Ovary (tissue), 9 donors: ENCODE measurements around the gene SSR4. TPM values are rescaled to one million over a fixed set of nuclear protein-coding genes. Genes with fewer than 3 reads are reported as not detected.
"Not testable (repeated sequence)": the region's sequence is repeated elsewhere in the genome, so short reads cannot be mapped to it uniquely, and the experiment has no call there.

Experiments used
- DNase-seq, 5 donors: peaks; one replicate each; pipeline ENCODE4 v3.0.0-alpha.2; 2019 to 2020
- H3K27ac ChIP-seq, 2 donors: fragments of 200-600 bp; one replicate each; pipeline versions ENCODE4 v1.5.1 to v1.8.0; 2019 to 2022
- H3K27me3 ChIP-seq: fragments of 200-600 bp; one replicate; pipeline ENCODE4 v1.8.0; 2022
- H3K36me3 ChIP-seq: fragments of 200-600 bp; sonication (generic); one replicate; pipeline ENCODE4 v1.5.1; 2019
- H3K4me1 ChIP-seq: one replicate; pipeline ENCODE4 v1.8.1; 2013; ENCODE audit warnings: mild to moderate bottlenecking, moderate library complexity; ENCODE audit not compliant: insufficient read depth
- H3K4me3 ChIP-seq: fragments of 200-600 bp; sonication (generic); one replicate; pipeline ENCODE4 v1.5.1; 2017
- H3K9me3 ChIP-seq, 2 donors: fragments of 200-600 bp in 1 of 2; sonication (generic) in 1 of 2; one replicate each; pipeline versions ENCODE4 v1.5.1 to v1.8.1; 2013 to 2019; ENCODE audit warnings: mild to moderate bottlenecking in 1 of 2, moderate library complexity in 1 of 2
- EP300 ChIP-seq: sonication (generic); formaldehyde crosslinking; IDR thresholded peaks from one replicate; pipeline ENCODE4 v1.6.1; 2017; ENCODE audit warnings: antibody characterized with exemption
- POLR2A ChIP-seq: fragments of 450-650 bp; IDR thresholded peaks from one replicate; pipeline ENCODE4 v1.6.1; 2017; ENCODE audit warnings: antibody characterized with exemption, mild to moderate bottlenecking, moderate library complexity
- WGBS, 3 donors: extraction: QIAGEN DNeasy Blood & Tissue Kit in 1 of 3; methylation state at CpG; one replicate each; pipeline versions ENCODE4 v1.1.5 to v1.1.7; 2013 to 2017; 5-methylcytosine and 5-hydroxymethylcytosine counted together
- intact Hi-C, 4 donors: fragments of 100-400 bp; cut with DNase I; formaldehyde crosslinking; loops; one replicate each; pipeline versions ENCODE4 v1.11.0 to v1.15.1; 2022 to 2023
- polyA plus RNA-seq, 2 donors: library from polyadenylated mRNA; stranded (reverse); fragments of 200-250 nt in 1 of 2; fragments of 350-450 nt in 1 of 2; fragmentation: Illumina TruSeq in 1 of 2; extraction: RNeasy Lipid Tissue Mini Kit (QIAGEN cat#74804) in 1 of 2; gene quantifications; one replicate each; pipeline ENCODE4 v1.2.3, GENCODE V29; 2013 to 2014
- total RNA-seq, 7 donors: library from RNA; depleted of rRNA in 2 of 7; stranded (reverse); fragments of >200 nt in 2 of 7; fragmentation: NEBNext Ultra II Directional in 3 of 7; extraction: Animal tissue kit (Norgen Biotek cat#: 25700) in 3 of 7; gene quantifications; one replicate each; pipeline versions ENCODE4 v1.1.0 to v1.2.4, GENCODE V29; 2016 to 2023
- TF ChIP-seq, protein P1 (sequence below), 3 donors: fragments of 450-650 bp in 2 of 3; fragments of 200-600 bp in 1 of 3; IDR thresholded peaks; one replicate each; pipeline versions ENCODE4 v1.5.1 to v1.8.0; 2016 to 2022; ENCODE audit warnings: antibody characterized with exemption in 3 of 3, mild to moderate bottlenecking in 1 of 3
- donor health status: DM: no; HTN: no; CAD: no; lungs with moderate emphysema.
- donor health status: DM: no; HTN: no; CAD: no.
- donor health status: Bipolar disorder and iron deficiency.
- donor health status: DM: yes; HTN: yes; CAD: no.
- donor health status: DM: no; HTN: no; CAD: no.
- donor health status: DM: yes; HTN: yes; CAD: no.

Gene SSR4
- total and polyA plus RNA-seq, 9 donors = 120 to 261 (median 155) TPM

DNA sequence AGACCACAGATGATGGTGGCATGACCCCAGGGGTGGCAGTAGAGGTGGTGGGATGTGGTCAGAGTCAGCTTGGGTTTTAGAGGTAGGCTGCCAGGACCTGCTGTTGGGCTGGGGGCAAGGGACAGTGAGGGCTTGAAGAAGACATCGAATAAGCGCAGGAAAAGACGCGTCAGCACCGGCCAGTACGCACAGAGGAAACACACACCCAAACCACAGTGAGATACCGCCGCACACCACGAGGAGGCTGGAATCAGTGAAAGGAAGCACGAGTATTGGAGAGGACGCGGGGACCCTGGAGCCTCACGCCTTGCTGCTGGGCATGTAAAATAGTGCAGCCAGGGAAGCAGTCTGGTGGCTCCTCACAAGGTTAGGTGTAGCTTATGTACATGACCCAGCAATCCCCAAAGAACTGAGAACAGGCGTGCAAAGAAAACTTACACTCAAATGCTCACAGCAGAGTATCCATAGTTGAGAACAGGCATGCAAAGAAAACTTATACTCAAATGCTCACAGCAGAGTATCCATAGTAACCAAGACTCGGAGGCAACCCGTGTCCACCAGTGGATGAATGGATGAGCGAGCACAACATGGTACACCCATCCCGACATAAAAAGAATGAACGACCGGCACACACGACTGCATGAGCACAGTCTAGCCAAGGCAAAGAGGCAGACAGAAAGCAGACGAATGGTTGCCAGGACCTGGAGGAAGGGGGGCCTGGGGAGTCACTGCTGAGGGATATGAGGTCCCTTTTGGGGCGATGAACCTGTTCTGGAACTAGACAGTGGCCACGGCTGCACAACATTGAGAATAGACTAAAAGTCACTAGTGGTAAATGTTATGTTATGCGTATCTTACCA, 22.6 kb downstream of the SSR4 start:
- Histone ChIP-seq H3K27me3 (no peaks in the 10 kb centered on the region), H3K9me3 (no peaks in the 10 kb centered on the region), H3K36me3 (no peaks in the 10 kb centered on the region), H3K4me1 (no peaks in the 10 kb centered on the region), H3K27ac (no peak overlapping the region), H3K4me3 (no peak overlapping the region)
- intact Hi-C loops = no loop called here
- 88 to 92% (median 92%) methylated on average over 25 of the region's 25 CpGs for WGBS, 3 donors
- DNase-seq = no peak
- TF ChIP-seq, protein P1, sequence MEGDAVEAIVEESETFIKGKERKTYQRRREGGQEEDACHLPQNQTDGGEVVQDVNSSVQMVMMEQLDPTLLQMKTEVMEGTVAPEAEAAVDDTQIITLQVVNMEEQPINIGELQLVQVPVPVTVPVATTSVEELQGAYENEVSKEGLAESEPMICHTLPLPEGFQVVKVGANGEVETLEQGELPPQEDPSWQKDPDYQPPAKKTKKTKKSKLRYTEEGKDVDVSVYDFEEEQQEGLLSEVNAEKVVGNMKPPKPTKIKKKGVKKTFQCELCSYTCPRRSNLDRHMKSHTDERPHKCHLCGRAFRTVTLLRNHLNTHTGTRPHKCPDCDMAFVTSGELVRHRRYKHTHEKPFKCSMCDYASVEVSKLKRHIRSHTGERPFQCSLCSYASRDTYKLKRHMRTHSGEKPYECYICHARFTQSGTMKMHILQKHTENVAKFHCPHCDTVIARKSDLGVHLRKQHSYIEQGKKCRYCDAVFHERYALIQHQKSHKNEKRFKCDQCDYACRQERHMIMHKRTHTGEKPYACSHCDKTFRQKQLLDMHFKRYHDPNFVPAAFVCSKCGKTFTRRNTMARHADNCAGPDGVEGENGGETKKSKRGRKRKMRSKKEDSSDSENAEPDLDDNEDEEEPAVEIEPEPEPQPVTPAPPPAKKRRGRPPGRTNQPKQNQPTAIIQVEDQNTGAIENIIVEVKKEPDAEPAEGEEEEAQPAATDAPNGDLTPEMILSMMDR (IDR thresholded peaks at IDR 0.05) = no peak
- TF ChIP-seq POLR2A (no peak), EP300 (no peak)

DNA sequence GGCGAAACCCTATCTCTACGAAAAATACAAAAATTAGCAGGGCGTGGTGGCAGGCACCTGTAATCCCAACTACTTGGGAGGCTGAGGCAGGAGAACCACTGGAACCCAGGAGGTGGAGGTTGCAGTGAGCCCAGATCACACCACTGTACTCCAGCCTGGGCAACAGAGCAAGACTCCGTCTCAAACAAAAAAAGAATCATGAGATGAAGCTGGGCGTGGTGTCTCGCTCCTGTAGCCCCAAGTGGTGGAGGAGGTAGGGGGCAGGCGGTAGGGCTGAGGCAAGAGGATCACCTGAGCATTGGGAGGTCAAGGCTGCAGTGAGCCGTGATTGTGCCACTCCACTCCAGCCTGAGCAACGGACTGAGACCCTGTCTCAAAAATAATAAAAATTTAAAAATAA, 23.6 kb downstream of the SSR4 start:
- 79 to 86% (median 83%) methylated on average over 9 of the region's 9 CpGs for WGBS, 3 donors
- H3K27me3 ChIP-seq, H3K9me3 ChIP-seq, H3K36me3 ChIP-seq, DNase-seq, H3K4me3 ChIP-seq, H3K4me1 ChIP-seq, intact Hi-C loops, H3K27ac ChIP-seq: not testable (repeated sequence)

DNA sequence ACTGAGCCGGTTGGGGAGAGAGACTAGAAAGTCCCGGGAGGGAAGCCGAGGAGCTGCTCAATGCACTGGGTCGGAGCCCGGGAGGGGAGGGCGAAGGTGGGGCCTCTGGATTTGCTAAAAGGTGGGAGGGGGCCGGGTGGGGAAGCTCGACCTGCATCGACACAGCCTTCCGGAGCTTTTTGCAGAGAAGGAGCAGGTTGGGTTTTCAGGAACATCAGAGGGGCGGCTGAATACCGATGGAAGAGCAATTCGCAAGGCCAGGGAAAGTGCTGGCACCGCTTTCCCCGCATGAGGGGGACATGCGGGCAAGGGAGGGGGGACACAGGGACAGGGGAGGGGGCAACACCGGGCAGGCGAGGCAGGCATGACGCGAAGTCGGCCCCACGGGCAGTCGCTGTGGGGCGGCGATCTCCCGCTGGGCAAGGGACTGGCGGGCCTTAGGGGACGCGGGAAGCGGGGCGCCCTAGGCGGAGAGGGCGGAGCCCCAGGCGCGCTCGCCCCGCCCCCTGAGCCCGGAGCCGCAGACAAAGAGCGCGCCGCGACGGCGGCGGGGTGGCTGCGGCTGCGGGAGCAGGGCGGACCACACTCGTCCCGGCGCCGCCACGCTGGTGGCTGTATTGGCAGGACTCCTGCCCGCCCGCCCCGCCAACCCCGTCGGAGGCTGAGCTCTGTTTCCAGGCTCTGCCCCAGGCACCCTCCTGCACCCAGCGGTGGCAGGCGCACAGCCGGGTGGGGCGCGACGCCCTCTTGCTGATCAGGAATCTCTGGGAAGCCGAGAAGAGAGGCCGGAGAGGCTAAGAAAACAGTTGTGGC, 24.3 kb downstream of the SSR4 start:
- Histone ChIP-seq H3K27me3 (no peaks in the 10 kb centered on the region), H3K4me1 (no peaks in the 10 kb centered on the region), H3K9me3 (no peaks in the 10 kb centered on the region), H3K36me3 (no peaks in the 10 kb centered on the region), H3K4me3 (peak overlapping the region; percentile 28), H3K27ac (no peak overlapping the region)
- whole genome bisulfite sequencing, 3 donors = 15 to 29% (median 17%) methylated on average over 48 to 66 of the region's 67 CpGs
- intact Hi-C loops = no loop called here
- DNase-seq = no peak
- TF ChIP-seq EP300 = no peak
- no peak for TF ChIP-seq POLR2A
- TF ChIP-seq, protein P1 (IDR thresholded peaks at IDR 0.05) = no peak

DNA sequence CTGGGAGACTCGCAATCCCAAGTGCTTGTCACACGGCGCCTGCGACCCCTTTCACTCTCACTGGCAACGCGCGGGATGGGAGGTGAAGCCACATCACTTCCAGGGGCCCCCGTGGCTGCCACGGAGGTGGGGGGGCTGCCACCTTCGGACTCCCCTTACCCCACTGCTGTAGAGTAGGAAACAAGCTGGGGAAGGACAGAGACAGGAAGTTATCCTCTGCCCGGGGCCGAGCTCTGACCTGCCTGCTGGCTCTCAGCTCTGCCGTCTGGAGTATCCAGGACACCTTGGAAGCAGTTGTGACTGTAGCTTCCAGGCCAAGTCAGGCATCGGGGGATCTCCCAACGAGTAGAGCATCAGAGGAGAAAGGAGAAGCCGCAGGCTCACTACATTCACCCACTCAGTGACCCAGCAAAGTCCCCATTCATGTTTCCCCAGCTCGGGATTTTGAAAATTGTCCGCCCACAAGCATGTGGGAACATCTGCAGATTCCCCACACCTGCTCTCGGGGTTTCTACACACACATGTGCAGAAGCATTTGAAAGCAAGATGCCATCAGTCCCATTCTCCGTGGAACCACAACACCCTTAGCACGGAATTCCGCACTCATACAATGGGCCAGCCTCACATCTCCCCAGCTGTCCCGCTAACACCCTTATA, 25.0 kb downstream of the SSR4 start:
- H3K27me3 ChIP-seq = no peaks in the 10 kb centered on the region
- no peak for DNase-seq
- intact Hi-C loops = no loop called here
- H3K9me3 ChIP-seq = no peaks in the 10 kb centered on the region
- TF ChIP-seq, protein P1 (IDR thresholded peaks at IDR 0.05) = no peak
- TF ChIP-seq EP300 (no peak), POLR2A (no peak)
- 42 to 43% (median 42%) methylated on average over 23 of the region's 23 CpGs for WGBS, 3 donors
- no peak overlapping the region for H3K27ac ChIP-seq
- H3K4me3 ChIP-seq = peak overlapping the region; percentile 28
- H3K4me1 ChIP-seq = no peaks in the 10 kb centered on the region
- H3K36me3 ChIP-seq = no peaks in the 10 kb centered on the region
